HFF-Myc (cell line): ENCODE data around the gene TMEM81.

Experiments used
- DNase-seq: peaks from one replicate; pipeline ENCODE4 v3.0.0-alpha.2; 2011; ENCODE audit warnings: low read depth; ENCODE audit errors: extremely low read depth
- H3K4me3 ChIP-seq: replicated peaks from 2 replicates; pipeline ENCODE4 v1.5.1; 2011; ENCODE audit warnings: low read depth, mild to moderate bottlenecking, control low read depth, low read length
- CTCF ChIP-seq: IDR thresholded peaks from 2 replicates; pipeline ENCODE4 v1.5.1; 2012; ENCODE audit warnings: mild to moderate bottlenecking, low read depth, low read length, control low read depth; ENCODE audit errors: missing control alignments

Gene TMEM81

GRCh38 chr1:205074084-205074483 lies 10.2 kb downstream of the TMEM81 start:
- TF ChIP-seq CTCF = no peak
- H3K4me3 ChIP-seq = no peak overlapping the region
- DNase-seq = no peak

DNA sequence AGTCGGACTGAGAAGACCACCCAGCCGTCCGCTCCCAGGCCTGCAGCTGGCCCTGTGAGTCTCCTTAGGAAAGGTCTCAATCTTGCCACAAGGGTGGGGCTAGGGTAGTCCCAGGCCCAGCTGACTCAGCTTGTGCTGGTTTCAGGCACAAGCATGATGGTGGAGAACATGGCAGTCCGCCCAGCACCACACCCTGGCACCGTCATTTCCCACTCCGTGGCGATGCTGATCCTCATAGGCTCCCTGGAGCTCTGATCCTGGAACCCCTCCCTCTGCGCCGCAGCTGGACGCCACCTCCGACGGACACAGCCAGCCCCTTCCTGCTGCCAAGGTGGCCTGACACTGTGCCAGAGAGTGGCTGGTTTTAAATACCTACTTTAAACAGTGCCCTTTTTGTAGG lies 10.7 kb downstream of the TMEM81 start:
- TF ChIP-seq CTCF = no peak
- no peak overlapping the region for H3K4me3 ChIP-seq
- no peak for DNase-seq

DNA sequence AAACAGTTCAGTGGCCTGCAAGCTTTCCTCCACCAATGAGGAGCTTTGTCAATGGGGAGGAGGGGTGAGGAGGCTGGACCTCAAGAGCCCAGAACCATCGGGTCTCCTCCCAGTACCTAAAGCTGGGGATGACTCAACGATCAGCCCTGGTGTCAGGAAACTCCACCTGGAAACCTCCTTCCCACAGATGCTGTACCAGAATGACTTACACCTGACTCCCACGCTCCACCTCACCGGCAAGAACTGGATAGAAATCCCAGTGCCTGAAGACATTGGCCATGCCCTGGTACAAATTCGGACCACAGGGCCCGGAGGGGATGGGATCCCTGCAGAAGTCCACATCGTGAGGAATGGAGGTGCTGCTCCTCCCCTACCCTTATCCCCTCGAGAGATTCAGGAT lies 11.4 kb downstream of the TMEM81 start:
- H3K4me3 ChIP-seq = no peak overlapping the region
- no peak for DNase-seq
- no peak for TF ChIP-seq CTCF

DNA sequence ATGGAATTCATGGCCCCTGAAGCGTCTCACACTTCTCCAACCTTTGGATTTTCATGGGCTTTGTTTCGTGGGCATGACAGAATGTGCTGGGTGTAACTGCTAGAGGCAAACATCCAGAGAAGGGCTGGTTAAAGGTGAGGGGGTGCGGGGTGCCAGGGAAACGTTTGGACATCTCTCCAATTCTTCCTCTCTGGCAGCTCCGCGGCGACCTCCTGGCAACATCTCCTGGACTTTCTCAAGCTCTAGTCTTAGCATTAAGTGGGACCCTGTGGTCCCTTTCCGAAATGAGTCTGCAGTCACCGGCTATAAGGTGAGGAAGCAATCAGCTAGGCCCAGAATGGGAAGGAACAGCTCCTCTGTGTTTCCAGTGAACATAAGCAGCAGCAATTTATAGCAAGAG lies 12.0 kb downstream of the TMEM81 start:
- H3K4me3 ChIP-seq = no peak overlapping the region
- no peak for TF ChIP-seq CTCF
- no peak for DNase-seq

GRCh38 chr1:205071801-205072200 lies 12.5 kb downstream of the TMEM81 start:
- DNase-seq = no peak
- no peak overlapping the region for H3K4me3 ChIP-seq
- no peak for TF ChIP-seq CTCF

DNA sequence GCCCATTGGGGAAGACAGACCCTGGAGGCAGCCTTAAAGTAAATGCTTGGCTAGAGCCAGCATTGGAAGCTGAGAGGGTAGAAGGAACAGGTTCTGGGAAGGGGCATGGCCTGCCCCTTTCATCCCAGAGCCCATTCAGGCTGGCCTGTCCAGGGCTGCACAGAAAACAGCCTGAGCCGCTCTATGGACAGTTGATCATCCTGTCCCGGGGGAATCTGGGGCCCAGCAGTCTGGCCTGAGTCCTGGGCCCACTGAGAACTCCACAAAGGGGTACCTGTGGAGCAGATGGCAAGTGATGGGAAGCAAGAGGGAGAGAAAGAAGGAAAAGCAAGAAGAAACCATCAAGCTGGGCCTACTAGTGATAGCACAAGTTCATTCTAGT lies 13.2 kb downstream of the TMEM81 start:
- DNase-seq = no peak
- H3K4me3 ChIP-seq = no peak overlapping the region
- TF ChIP-seq CTCF = no peak

- no peak for DNase-seq
- TF ChIP-seq CTCF = no peak
- no peak overlapping the region for H3K4me3 ChIP-seq
These were observed 14.7 kb downstream of the TMEM81 start for GRCh38 chr1:205069371-205070125.
